Chondrocyte (in vitro differentiated cells): ENCODE data around the gene SNHG17. TPM values are rescaled to one million over a fixed set of nuclear protein-coding genes. Genes with fewer than 3 reads are reported as not detected.

ENCODE experiments used
- DNase-seq: peaks from one replicate; pipeline ENCODE4 v3.0.0; 2021; ENCODE audit warnings: mixed read lengths, low spot score
- H3K27ac Mint-ChIP-seq: one replicate; pipeline ENCODE4 v1.8.0; 2021; ENCODE audit warnings: mild to moderate bottlenecking, moderate library complexity, mixed read lengths; ENCODE audit not compliant: unreplicated experiment
- H3K27me3 Mint-ChIP-seq: 2 replicates; pipeline ENCODE4 v1.8.0; 2021; ENCODE audit warnings: low read depth, mixed read lengths
- H3K36me3 Mint-ChIP-seq: 2 replicates; pipeline ENCODE4 v1.8.0; 2021; ENCODE audit warnings: low read depth, mixed read lengths
- H3K4me1 Mint-ChIP-seq: 2 replicates; pipeline ENCODE4 v1.8.0; 2021; ENCODE audit warnings: low read depth, mild to moderate bottlenecking, mixed read lengths
- H3K4me3 Mint-ChIP-seq: one replicate; pipeline ENCODE4 v1.8.0; 2021; ENCODE audit warnings: mild to moderate bottlenecking, moderate library complexity, mixed read lengths; ENCODE audit not compliant: unreplicated experiment
- H3K9me3 Mint-ChIP-seq: 2 replicates; pipeline ENCODE4 v1.8.0; 2021; ENCODE audit warnings: low read depth, mixed read lengths
- CTCF ChIP-seq: fragments of 200-600 bp; sonication (generic); IDR thresholded peaks from 2 replicates; pipeline ENCODE4 v1.5.0; 2021; ENCODE audit warnings: antibody characterized with exemption, mild to moderate bottlenecking, moderate library complexity
- total RNA-seq: library from RNA; stranded (reverse); gene quantifications from 3 replicates; pipeline ENCODE4 v1.2.1, GENCODE V29; 2021

The SNHG17 gene
- total RNA-seq, 1 donor from 2014 or later, result 24.1 TPM

- Mint-ChIP-seq H3K36me3 (peaks cover 20% of the 10 kb centered on the region), H3K27ac (no peak overlapping the region), H3K27me3 (no peaks in the 10 kb centered on the region), H3K9me3 (no peaks in the 10 kb centered on the region), H3K4me1 (peaks cover 23% of the 10 kb centered on the region), H3K4me3 (no peak overlapping the region)
- TF ChIP-seq CTCF, result no peak
- DNase-seq, result no peak
These were observed 15.4 kb upstream of the SNHG17 start for GRCh38 chr20:38450412-38450975.

- no peak for TF ChIP-seq CTCF
- Mint-ChIP-seq H3K9me3 (no peaks in the 10 kb centered on the region), H3K27ac (no peak overlapping the region), H3K4me1 (peaks cover 23% of the 10 kb centered on the region), H3K36me3 (peaks cover 20% of the 10 kb centered on the region), H3K27me3 (no peaks in the 10 kb centered on the region), H3K4me3 (no peak overlapping the region)
- no peak for DNase-seq
These were observed 13.9 kb upstream of the SNHG17 start for GRCh38 chr20:38449046-38449445.

GRCh38 chr20:38447931-38448675 lies 13.0 kb upstream of the SNHG17 start:
- Mint-ChIP-seq H3K36me3 (peaks cover 20% of the 10 kb centered on the region), H3K9me3 (no peaks in the 10 kb centered on the region), H3K4me3 (peak overlapping the region; percentile 72), H3K27ac (no peak overlapping the region), H3K4me1 (peaks cover 23% of the 10 kb centered on the region), H3K27me3 (no peaks in the 10 kb centered on the region)
- DNase-seq, result no peak
- no peak for TF ChIP-seq CTCF

GRCh38 chr20:38447251-38447661 lies 12.1 kb upstream of the SNHG17 start:
- TF ChIP-seq CTCF, result no peak
- no peak for DNase-seq
- Mint-ChIP-seq H3K27ac (peak overlapping the region; percentile 57), H3K4me3 (peak overlapping the region; percentile 72), H3K9me3 (no peaks in the 10 kb centered on the region), H3K4me1 (peaks cover 18% of the 10 kb centered on the region), H3K27me3 (no peaks in the 10 kb centered on the region), H3K36me3 (peaks cover 20% of the 10 kb centered on the region)

- Mint-ChIP-seq H3K4me3 (peak overlapping the region; percentile 72), H3K4me1 (peaks cover 22% of the 10 kb centered on the region), H3K27ac (peak overlapping the region; percentile 66), H3K36me3 (peaks cover 19% of the 10 kb centered on the region), H3K9me3 (no peaks in the 10 kb centered on the region), H3K27me3 (no peaks in the 10 kb centered on the region)
- peak; percentile 94 for DNase-seq
- TF ChIP-seq CTCF, result peak; percentile 99
These were observed 11.5 kb upstream of the SNHG17 start for GRCh38 chr20:38446441-38447209.
